GM10847 (cell line): ENCODE data around the gene XG.
"Not testable (repeated sequence)": the region's sequence is repeated elsewhere in the genome, so short reads cannot be mapped to it uniquely, and the experiment has no call there.

Experiments used
- POLR2A ChIP-seq: IDR thresholded peaks from 2 replicates; pipeline ENCODE4 v1.6.1; 2011; ENCODE audit not compliant: insufficient read length; ENCODE audit errors: extremely low read depth

XG gene

DNA sequence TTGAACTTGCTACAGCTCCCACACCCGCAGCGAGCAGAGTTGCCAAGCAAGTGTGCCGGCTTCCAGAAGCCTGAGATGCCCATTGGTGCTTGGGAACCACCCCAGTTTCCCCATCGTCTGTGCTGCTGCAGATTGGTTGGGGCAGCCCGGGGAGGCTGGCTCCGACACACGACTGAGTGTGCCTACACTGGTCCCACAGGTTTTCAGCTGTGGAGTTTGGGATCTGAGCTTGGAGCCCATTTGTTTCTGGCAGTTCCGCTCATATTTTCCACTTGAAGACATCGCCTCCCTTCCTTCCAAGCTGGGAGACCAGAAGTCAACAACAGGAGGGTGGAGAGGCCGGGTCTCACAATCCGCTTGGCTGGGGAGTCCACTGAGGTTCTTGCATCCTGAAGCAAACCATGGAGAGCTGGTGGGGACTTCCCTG lies at the start of gene XG:
Gene XG (plus strand): TSS at position 167 of the 427 bp plus-strand sequence. CDS start 235 bp downstream, at position 402.
- not testable (repeated sequence) for TF ChIP-seq POLR2A

- no peak for TF ChIP-seq POLR2A
Measured at GRCh38 chrX:2703991-2704369, 47.9 kb upstream of the XG start.

GRCh38 chrX:2705046-2705832 lies 46.6 kb upstream of the XG start:
- no peak for TF ChIP-seq POLR2A

GRCh38 chrX:2707334-2707760 lies 44.5 kb upstream of the XG start:
- no peak for TF ChIP-seq POLR2A

DNA sequence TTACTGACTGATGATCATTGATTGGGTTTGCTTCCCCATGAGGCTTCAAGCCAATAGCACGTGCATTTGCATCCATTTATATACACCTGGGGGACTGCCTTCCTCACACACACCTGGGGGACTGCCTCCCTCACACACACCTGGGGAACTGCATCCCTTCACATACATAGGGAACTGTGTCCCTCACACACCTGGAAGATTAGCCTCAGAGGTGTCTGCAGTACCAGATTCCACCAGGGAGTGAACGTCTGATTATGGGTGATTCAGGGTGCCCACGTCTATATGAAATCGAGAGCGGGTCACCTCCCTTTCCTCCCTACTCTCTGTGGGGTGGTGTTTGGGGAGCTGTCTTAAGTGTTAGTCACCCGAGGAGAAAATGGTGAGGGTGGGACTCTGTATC lies 43.8 kb upstream of the XG start:
- no peak for TF ChIP-seq POLR2A

- TF ChIP-seq POLR2A, result no peak
Measured at GRCh38 chrX:2708592-2709188, 43.1 kb upstream of the XG start.

- no peak for TF ChIP-seq POLR2A
Measured at GRCh38 chrX:2709556-2709955, 42.3 kb upstream of the XG start.

DNA sequence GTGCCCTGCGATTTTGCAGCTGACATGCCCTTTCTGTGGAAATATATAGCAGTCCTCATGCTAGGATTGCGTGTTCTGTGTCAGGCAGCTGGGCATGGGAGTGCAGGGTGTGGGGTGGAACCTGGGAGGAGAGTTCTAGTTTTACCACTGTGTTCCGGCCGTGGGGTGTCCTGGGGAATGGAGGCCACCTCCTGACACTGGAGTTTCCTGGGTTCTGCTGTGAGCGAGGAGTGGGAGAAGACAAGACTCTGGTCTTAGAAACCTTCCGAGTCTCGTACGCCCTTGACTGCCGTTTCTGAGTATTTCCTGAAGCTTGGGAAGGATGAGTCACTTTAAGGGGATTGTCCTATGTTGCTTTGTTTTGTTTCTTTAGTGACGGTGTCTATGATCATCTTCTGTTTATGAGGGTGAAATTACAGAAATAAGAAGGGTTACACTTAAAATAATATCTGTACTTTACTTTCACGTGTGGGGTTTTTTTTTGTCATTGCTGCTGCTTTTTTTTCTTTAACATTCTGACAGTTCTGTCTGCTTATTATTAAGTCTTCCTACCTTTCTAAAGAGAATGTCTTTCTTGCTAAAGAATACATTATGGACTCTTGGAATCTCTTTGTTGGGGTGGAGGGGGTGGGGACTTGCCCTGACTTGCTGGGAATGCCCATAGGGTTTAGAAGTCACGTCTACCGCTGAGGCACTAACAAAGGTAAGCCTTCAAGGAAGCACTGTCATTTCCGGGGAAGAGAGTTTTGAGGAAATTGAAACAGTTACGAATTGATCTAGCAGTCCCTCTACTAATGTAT lies 41.6 kb upstream of the XG start:
- TF ChIP-seq POLR2A, result no peak

- TF ChIP-seq POLR2A, result no peak
Measured at GRCh38 chrX:2711441-2711840, 40.4 kb upstream of the XG start.

DNA sequence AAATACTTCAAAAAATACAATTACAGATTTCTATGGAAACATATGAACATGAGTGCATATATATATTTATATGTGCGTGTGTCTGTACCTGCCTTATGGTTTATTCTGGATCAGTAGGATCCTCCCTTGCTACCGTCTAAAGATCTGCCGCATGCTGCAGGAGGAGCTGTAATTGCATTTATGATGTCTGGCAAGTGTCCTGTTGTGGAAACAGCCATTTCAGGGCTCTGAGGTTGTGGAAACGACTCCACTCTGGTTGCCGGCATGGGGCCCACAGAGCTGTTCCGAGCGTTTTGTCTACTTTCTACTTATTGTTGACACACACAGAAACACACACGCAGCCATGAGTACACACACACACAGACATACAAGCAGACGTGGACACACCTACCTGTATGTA lies 39.4 kb upstream of the XG start:
- no peak for TF ChIP-seq POLR2A

- TF ChIP-seq POLR2A, result no peak
Measured at GRCh38 chrX:2712890-2713840, 38.7 kb upstream of the XG start.

DNA sequence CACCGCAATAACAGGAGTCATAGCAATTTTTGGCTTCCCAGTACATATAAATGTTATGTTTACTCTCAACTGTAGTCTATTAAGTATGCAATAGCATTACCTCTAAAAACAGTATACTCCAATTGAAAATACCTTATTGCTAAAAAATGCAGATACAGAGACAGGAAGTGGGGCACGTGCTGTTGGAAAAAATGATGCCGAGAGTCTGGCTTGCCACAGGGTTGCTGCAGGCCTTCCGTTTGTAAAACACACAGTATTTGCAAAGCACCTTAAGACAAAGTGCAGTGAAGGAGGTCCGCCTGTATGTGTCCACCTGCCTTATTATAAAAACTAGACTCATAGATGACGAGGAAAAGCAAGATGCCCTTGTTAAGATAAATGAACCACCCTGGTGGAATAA lies 37.3 kb upstream of the XG start:
- TF ChIP-seq POLR2A, result no peak

GRCh38 chrX:2715066-2715600 lies 36.7 kb upstream of the XG start:
- TF ChIP-seq POLR2A, result no peak

DNA sequence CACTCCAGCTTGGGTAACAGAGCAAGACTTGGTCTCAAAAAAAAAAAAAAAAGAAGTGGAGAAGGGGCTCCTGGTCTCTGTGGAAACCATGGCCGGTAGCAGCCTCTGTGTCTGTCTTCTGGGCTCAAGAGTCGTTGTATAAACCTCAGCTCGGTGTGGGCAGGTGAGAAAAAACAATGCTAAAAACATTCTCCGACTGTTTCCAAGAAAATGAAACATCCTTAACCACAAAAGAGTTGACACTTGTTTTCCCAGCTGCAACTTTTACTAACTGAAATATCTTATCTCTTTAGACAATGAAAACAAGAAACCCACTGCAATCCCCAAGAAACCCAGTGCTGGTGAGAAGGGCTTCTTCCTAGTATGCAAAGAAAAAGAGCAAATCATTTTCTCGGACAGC lies 34.5 kb upstream of the XG start:
- no peak for TF ChIP-seq POLR2A

- TF ChIP-seq POLR2A, result no peak
Measured at GRCh38 chrX:2718821-2719220, 33.0 kb upstream of the XG start.
